Body of pancreas (tissue), 4 donors: ENCODE results near the gene MAD1L1. TPM values are rescaled to one million over a fixed set of nuclear protein-coding genes. Genes with fewer than 3 reads are reported as not detected.

Experiments used
- ATAC-seq: fragments of 150-250 bp; one replicate; pipeline ENCODE4 v1.9.1; 2016
- DNase-seq, 4 donors: peaks; one replicate each; pipeline ENCODE4 v3.0.0-alpha.2; 2019
- H3K27ac ChIP-seq, 4 donors: fragments of 200-600 bp; sonication (generic); 1 replicate in 3 of 4; 2 replicates in 1 of 4; pipeline versions ENCODE4 v1.5.1 to v1.6.1; 2016 to 2019; ENCODE audit warnings: mild to moderate bottlenecking in 1 of 4, mixed read lengths in 1 of 4, moderate library complexity in 1 of 4
- H3K27me3 ChIP-seq, 2 donors: fragments of 200-600 bp; sonication (generic); one replicate each; pipeline ENCODE4 v1.6.0; 2016; ENCODE audit warnings: mild to moderate bottlenecking in 1 of 2
- H3K36me3 ChIP-seq, 2 donors: fragments of 200-600 bp; sonication (generic); replicated peaks in 1 of 2; 2 replicates each; pipeline ENCODE4 v1.5.1; 2016; ENCODE audit warnings: low read depth in 2 of 2; ENCODE audit not compliant: insufficient read depth in 1 of 2
- H3K4me1 ChIP-seq: fragments of 200-600 bp; sonication (generic); one replicate; pipeline ENCODE4 v1.6.0; 2016
- H3K4me3 ChIP-seq, 2 donors: fragments of 200-600 bp; sonication (generic); 1 replicate in 1 of 2; 2 replicates in 1 of 2; pipeline ENCODE4 v1.5.1; 2016 to 2019
- H3K9me3 ChIP-seq, 3 donors: fragments of 200-600 bp; sonication (generic); 1 replicate in 2 of 3; 2 replicates in 1 of 3; pipeline ENCODE4 v1.5.1; 2016
- CTCF ChIP-seq, 7 experiments: fragments of 450-650 bp in 4 of 7; fragments of 200-600 bp in 3 of 7; sonication (generic) in 3 of 7; IDR thresholded peaks; one replicate each; pipeline ENCODE4 v1.5.1; 2016 to 2019; ENCODE audit warnings: antibody characterized with exemption in 7 of 7
- POLR2A ChIP-seq, 3 donors: fragments of 450-650 bp; IDR thresholded peaks; one replicate each; pipeline ENCODE4 v1.6.1; 2016; ENCODE audit warnings: antibody characterized with exemption in 3 of 3, mild to moderate bottlenecking in 2 of 3
- WGBS, 2 donors: methylation state at CpG; one replicate each; pipeline ENCODE4 v1.1.5; 2017; 5-methylcytosine and 5-hydroxymethylcytosine counted together
- intact Hi-C: fragments of 100-400 bp; cut with DNase I; formaldehyde crosslinking; loops from one replicate; pipeline ENCODE4 v1.15.1; 2023
- total RNA-seq, 2 donors: library from RNA; depleted of rRNA; stranded (reverse); fragments of >200 nt; gene quantifications; one replicate each; pipeline ENCODE4 v1.1.0, GENCODE V29; 2016

MAD1L1 gene
- total RNA-seq, 2 donors from 2014 or later: 14.0 to 66.9 TPM

- no peak for DNase-seq
- Histone ChIP-seq H3K9me3 (no peaks in the 10 kb centered on the region), H3K36me3 (no peaks in the 10 kb centered on the region), H3K4me1 (no peaks in the 10 kb centered on the region), H3K4me3 (no peak overlapping the region), H3K27ac (no peak overlapping the region), H3K27me3 (no peaks in the 10 kb centered on the region)
- TF ChIP-seq POLR2A (IDR thresholded peaks at IDR 0.05) (no peak), CTCF (IDR thresholded peaks at IDR 0.05) (no peak)
- intact Hi-C loops: no loop called here
- no peak for ATAC-seq
- WGBS, 2 donors: 97% methylated on average over 23 of the region's 23 CpGs
Observed at GRCh38 chr7:1987084-1987535, 245.6 kb downstream of the MAD1L1 start.

- H3K27ac ChIP-seq: no peak overlapping the region
- H3K9me3 ChIP-seq: no peaks in the 10 kb centered on the region
- TF ChIP-seq POLR2A (IDR thresholded peaks at IDR 0.05) (no peak), CTCF (IDR thresholded peaks at IDR 0.05) (no peak)
- ATAC-seq: no peak
- 94 to 95% methylated on average over 22 to 28 of the region's 31 CpGs for WGBS, 2 donors
- intact Hi-C loops: no loop called here
- H3K4me1 ChIP-seq: no peaks in the 10 kb centered on the region
- no peak for DNase-seq
- H3K4me3 ChIP-seq: no peak overlapping the region
- no peaks in the 10 kb centered on the region for H3K27me3 ChIP-seq
- H3K36me3 ChIP-seq: no peaks in the 10 kb centered on the region
Observed at GRCh38 chr7:1986366-1987083, 246.2 kb downstream of the MAD1L1 start.

- H3K4me3 ChIP-seq: no peak overlapping the region
- intact Hi-C loops: no loop called here
- 87 to 96% methylated on average over 6 to 9 of the region's 9 CpGs for WGBS, 2 donors
- no peak for TF ChIP-seq POLR2A (IDR thresholded peaks at IDR 0.05)
- TF ChIP-seq CTCF (IDR thresholded peaks at IDR 0.05): no peak
- no peaks in the 10 kb centered on the region for H3K27me3 ChIP-seq
- H3K4me1 ChIP-seq: no peaks in the 10 kb centered on the region
- DNase-seq (no peak), ATAC-seq (no peak)
- no peaks in the 10 kb centered on the region for H3K9me3 ChIP-seq
- H3K27ac ChIP-seq: no peak overlapping the region
- H3K36me3 ChIP-seq: no peaks in the 10 kb centered on the region
Observed at GRCh38 chr7:1985936-1986335, 246.8 kb downstream of the MAD1L1 start.

GRCh38 chr7:1985042-1985441 is 247.7 kb downstream of the MAD1L1 start:
- no peak for DNase-seq
- intact Hi-C loops: no loop called here
- Histone ChIP-seq H3K9me3 (no peaks in the 10 kb centered on the region), H3K36me3 (no peaks in the 10 kb centered on the region), H3K27me3 (no peaks in the 10 kb centered on the region), H3K27ac (no peak overlapping the region), H3K4me3 (no peak overlapping the region), H3K4me1 (no peaks in the 10 kb centered on the region)
- TF ChIP-seq CTCF (IDR thresholded peaks at IDR 0.05): no peak
- no peak for TF ChIP-seq POLR2A (IDR thresholded peaks at IDR 0.05)
- no peak for ATAC-seq
- WGBS, 2 donors: 92 to 96% methylated on average over 10 to 13 of the region's 13 CpGs

GRCh38 chr7:1981878-1982230 is 250.9 kb downstream of the MAD1L1 start:
- Histone ChIP-seq H3K27me3 (no peaks in the 10 kb centered on the region), H3K9me3 (no peaks in the 10 kb centered on the region), H3K4me3 (no peak overlapping the region), H3K27ac (no peak overlapping the region), H3K4me1 (no peaks in the 10 kb centered on the region), H3K36me3 (no peaks in the 10 kb centered on the region)
- intact Hi-C loops: no loop called here
- ATAC-seq (no peak), DNase-seq (no peak)
- 89 to 94% methylated on average over 6 of the region's 6 CpGs for WGBS, 2 donors
- no peak for TF ChIP-seq POLR2A (IDR thresholded peaks at IDR 0.05)
- TF ChIP-seq CTCF (IDR thresholded peaks at IDR 0.05): no peak
